IMR-90 (cell line): Measurements from ENCODE around the gene RAD1.
A peak's percentile ranks its signal among the peaks of the same experiment; 100 is the strongest.

ENCODE experiments used
- MAFK ChIP-seq: IDR thresholded peaks from 2 replicates; pipeline ENCODE4 v1.6.1; 2012; ENCODE audit warnings: low read depth, low read length, improper control_type of control experiment
- RAD21 ChIP-seq: IDR thresholded peaks from 2 replicates; pipeline ENCODE4 v1.6.1; 2012; ENCODE audit warnings: low read length, improper control_type of control experiment
- SMC3 ChIP-seq: fragments of 150-350 bp; IDR thresholded peaks from 2 replicates; pipeline ENCODE4 v1.6.1; 2016; ENCODE audit warnings: low read depth, mild to moderate bottlenecking, antibody characterized with exemption, low read length, moderate library complexity

GRCh38 chr5:34930462-34930844, 15.1 kb upstream of the RAD1 start:
- TF ChIP-seq RAD21 (no peak), MAFK (0 out of 2 replicates have a peak, but pooled peaks have one; percentile 7), SMC3 (no peak)
